ENCODE data around the gene ZNF682.
"Not testable (repeated sequence)": the region's sequence is repeated elsewhere in the genome, so short reads cannot be mapped to it uniquely, and the experiment has no call there.

Gene ZNF682

DNA sequence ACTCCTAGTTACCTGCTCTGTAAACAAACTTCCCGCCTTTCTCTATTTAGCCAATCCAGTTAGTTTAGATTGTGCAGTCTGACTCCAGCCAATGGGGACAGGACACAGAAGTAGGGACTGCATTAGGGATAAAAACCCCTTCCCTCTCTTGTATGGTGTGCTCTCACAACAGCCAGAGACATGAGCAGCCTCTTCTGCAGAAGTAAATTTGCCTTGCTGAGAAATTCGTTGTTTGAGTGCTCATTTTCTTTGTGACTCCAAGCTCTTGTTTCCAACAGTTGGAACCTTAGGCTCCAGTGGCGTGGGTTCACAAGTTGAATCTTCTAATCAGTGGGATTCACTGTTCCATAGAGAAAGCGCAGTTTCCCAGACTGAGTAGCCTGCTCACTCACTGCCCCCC is 72.4 kb downstream of the ZNF682 start:
- DNase-seq = no peak

DNA sequence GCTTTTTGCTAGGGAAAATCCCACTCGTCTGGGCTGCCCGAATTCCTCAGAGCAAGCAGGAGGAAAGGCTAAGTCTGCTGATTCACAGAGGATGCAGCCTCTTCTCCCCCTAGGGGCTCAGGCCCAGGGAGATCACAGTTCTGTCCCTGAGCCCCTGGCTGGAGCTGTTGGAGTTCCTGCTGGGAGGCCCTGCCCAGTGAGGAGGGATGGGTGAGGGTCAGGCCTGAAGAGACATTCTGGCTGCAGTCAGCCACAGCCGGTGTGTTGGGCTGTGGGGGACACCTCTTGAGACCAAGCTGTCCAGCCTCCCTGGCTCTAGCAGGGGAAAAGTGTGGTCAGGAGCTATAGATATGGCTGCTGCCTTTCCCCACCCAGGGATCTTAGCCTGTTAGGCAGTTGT is 73.2 kb downstream of the ZNF682 start:
- not testable (repeated sequence) for DNase-seq

DNA sequence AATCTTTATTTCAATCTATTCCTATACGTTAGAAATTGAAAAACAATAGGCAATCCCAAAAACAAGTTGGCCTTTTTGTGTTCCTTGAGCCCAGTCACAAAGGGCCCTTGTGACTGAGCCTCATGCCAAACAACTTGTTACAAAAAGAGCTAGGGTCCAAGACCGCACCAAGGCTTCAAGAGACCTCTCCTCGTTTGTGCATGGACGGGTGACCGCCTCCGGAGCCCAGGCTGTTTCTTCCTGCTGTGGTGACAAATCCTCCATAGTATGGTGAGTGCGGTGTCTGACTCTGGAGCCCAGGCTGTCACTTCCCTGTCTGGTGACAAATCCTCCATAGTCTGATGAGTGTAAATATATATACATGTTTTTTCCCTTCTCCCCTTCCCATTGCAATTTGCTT is 74.9 kb downstream of the ZNF682 start:
- DNase-seq = no peak

DNA sequence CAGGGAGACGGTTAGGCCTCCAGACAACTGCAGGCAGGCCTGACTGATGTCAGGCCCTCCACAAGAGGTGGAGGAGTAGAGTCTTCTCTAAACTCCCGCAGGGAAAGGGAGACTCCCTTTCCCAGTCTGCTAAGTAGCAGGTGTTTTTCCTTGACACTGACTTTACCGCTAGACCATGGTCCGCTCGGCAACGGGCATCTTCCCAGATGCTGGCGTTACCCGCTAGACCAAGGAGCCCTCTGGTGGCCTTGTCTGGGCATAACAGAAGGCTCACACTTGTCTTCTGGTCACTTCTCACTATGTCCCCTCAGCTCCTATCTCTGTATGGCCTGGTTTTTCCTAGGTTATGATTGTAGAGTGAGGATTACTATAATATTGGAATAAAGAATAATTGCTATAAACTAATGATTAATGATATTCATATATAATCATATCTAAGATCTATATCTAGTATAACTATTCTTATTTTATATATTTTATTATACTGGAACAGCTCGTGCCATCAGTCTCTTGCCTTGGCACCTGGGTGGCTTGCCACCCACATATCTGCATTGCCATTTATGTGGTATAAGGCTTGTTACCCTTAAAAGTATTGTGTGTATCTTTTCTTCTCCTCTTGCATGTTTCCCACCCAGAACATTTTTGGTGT is 80.0 kb downstream of the ZNF682 start:
- DNase-seq = peak; percentile 0

DNA sequence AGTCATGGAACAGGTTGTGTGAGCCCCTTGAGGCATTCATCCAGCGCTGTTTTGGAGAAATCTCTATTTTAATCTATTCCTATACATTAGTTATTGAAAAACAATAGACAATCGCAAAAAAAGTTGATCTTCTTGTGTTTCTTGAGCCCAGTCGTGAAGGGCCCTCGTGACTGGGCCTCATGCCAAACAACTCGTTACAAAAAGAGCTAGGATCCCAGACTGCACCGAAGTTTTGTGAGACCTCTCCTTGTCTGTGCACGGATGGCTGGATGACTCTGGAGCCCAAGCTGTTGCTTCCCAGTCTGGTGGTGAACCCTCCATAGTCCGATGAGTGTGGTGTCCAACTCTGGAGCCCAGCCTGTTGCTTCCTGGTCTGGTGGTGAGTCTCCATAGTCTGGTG is 81.5 kb downstream of the ZNF682 start:
- not testable (repeated sequence) for DNase-seq

DNA sequence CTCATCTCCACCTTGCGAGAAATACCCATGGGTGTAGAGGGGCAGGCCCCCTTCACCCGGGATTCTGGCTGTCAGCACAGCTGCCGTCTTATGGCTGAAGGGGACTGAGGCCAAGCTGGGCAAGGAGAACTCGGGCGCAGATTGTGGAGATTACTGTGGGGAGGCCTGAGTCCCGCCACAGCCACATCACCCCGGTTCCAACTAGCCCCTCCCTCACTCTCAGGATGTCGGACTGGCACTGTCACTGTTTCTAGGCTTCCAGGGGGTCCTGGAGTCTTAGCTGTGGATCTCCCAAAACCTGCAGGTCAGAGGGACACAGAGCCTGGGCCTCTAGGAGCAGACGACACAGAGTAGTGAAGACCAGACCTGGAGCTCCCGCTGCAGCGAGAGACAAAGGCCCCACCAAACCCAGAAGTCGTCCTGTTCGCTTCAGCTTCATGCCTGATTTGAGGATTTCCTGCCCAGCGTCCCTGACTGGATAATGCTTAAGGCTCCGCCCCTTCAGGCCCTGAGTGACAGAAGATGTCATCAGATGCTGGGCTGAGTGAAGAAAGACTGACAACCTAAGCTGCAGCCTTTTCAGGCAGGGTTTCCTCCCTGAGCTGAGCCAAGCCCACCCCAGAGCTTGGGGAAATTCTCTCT is 82.8 kb downstream of the ZNF682 start:
- DNase-seq = no peak

DNA sequence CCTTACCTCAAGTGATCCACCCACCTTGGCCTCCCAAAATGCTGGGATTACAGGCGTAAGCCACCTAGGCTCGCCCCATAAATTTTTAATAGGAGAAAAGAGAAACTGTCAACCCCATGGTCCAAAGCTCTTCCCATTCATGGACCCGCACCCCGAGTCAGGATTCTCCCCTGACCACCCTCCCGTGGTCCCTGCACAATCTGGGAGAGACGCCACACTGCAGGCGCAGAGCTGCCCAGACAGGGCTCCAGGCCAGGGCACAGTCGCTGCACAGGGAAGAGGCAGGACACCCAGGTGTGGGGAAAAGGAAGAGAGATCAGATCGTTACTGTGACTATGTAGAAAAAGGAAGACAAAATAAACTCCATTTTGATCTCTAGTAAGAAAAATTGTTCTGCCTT is 84.1 kb downstream of the ZNF682 start:
- DNase-seq = no peak
